GM13976 (cell line): ENCODE results near the gene SLC1A7.

Experiments
- DNase-seq: peaks from one replicate; pipeline ENCODE4 v3.0.0; 2012; ENCODE audit warnings: low spot score
- in situ Hi-C: fragments of 300-500 bp; cut with MboI; formaldehyde crosslinking; loops from one replicate; pipeline ENCODE4 v1.12.0; 2022; ENCODE audit warnings: low sequenced_read_pairs, mixed read lengths, inconsistent platforms; ENCODE audit not compliant: unreplicated experiment
- TF ChIP-seq, protein P1 (sequence below): IDR thresholded peaks from 2 replicates; pipeline ENCODE4 v1.5.1; 2012; ENCODE audit warnings: borderline replicate concordance, mild to moderate bottlenecking; ENCODE audit not compliant: insufficient read depth; ENCODE audit errors: extremely low read depth, missing control alignments, control extremely low read depth

Gene SLC1A7

DNA sequence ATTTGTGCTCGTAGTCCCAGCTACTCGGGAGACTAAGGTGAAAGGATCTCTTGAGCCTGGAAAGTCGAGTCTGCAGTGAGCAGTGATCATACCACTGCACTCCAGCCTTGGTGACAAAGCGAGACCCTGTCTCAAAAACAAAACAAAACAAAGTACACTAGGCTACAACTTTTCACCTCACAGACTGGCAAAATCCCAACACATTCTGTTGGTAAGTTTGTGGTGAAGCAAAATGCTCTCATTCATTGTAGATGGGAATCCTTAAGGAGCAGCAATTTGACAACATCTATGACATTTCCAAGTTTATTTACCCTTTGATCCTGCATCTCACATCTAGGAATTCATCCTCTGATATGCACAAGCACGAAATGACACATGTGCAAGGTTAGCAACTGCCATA lies 20.2 kb upstream of the SLC1A7 start:
- TF ChIP-seq, protein P1, sequence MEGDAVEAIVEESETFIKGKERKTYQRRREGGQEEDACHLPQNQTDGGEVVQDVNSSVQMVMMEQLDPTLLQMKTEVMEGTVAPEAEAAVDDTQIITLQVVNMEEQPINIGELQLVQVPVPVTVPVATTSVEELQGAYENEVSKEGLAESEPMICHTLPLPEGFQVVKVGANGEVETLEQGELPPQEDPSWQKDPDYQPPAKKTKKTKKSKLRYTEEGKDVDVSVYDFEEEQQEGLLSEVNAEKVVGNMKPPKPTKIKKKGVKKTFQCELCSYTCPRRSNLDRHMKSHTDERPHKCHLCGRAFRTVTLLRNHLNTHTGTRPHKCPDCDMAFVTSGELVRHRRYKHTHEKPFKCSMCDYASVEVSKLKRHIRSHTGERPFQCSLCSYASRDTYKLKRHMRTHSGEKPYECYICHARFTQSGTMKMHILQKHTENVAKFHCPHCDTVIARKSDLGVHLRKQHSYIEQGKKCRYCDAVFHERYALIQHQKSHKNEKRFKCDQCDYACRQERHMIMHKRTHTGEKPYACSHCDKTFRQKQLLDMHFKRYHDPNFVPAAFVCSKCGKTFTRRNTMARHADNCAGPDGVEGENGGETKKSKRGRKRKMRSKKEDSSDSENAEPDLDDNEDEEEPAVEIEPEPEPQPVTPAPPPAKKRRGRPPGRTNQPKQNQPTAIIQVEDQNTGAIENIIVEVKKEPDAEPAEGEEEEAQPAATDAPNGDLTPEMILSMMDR: no peak
- DNase-seq: no peak
- in situ Hi-C loops: no loop called here

DNA sequence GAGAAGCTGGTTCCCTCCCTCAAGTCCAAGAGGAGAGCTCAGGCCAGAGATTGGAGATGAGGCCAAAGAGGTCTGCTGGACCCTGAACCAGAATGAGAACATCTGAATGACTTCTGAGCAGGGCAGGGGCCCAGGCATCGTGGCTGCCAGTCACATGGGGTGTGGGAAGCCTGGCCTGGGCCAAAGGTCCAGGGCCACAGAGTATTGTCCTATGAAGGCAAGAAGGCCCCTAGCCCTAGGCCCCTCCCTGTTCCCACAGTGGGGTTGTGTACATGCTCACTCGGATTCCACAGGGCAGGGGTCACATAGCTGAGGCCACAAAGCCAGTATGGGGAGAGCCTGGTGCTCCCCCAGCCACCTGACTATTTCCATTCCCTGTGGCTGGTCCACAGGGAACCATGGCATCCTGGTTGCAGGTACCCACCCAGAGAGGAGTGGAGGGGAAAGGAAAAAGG lies 18.5 kb upstream of the SLC1A7 start:
- TF ChIP-seq, protein P1: no peak
- no peak for DNase-seq
- in situ Hi-C loops: no loop called here

DNA sequence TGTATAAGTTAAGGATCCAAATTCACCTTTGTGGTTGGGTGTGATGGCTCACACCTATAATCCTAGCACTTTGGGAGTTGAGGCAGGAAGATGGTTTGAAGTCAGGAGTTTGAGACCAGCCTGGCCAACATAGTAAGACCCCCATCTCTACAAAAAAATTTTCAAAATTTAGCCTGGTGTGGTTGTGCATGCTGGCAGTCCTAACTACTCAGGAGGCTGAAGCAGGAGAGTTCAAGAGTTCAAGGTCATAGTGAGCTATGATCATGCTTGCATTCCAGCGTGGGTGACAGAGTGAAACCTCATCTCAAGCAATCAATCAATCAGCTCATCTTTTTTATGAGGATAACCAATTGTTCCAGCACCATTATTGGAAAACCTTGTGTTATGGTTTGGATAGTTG lies 16.5 kb upstream of the SLC1A7 start:
- in situ Hi-C loops: no loop called here
- TF ChIP-seq, protein P1: no peak
- no peak for DNase-seq

DNA sequence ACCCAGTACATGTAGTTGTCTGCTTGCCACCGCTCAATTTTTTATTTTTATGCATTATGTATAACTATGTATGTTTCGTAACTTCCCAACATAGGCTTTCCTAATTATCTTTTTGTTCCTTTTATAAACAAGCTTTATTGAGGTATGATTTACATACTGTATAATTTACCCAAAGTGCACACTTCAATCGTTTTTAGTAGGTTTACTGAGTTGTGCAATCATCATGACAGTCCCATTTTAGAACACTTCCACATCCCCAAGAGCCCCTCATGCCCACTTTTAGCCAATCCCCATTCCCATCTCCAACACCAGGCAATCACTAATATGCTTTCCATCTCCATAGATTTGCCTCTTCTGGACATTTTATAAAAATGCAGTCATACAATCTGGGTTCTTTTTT lies 14.3 kb upstream of the SLC1A7 start:
- in situ Hi-C loops: no loop called here
- no peak for DNase-seq
- TF ChIP-seq, protein P1: no peak

DNA sequence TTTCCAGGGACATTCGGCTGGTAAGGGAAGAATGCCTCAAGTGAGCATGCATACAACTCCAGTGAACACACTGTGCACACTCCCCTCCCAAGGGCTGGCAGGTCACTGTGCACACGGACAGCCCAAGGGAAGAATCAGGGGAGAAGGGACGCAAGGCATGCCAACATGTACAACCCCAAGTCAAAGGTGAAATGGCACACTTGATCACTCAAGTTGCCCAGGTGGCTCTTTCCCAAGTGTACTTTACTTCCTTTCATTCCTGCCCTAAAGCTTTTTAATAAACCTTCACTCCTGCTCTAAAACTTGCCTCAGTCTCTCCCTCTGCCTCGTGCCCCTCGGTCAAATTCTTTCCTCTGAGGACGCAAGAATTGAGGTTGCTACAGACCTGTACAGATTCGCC lies 13.5 kb upstream of the SLC1A7 start:
- TF ChIP-seq, protein P1: no peak
- in situ Hi-C loops: no loop called here
- no peak for DNase-seq

DNA sequence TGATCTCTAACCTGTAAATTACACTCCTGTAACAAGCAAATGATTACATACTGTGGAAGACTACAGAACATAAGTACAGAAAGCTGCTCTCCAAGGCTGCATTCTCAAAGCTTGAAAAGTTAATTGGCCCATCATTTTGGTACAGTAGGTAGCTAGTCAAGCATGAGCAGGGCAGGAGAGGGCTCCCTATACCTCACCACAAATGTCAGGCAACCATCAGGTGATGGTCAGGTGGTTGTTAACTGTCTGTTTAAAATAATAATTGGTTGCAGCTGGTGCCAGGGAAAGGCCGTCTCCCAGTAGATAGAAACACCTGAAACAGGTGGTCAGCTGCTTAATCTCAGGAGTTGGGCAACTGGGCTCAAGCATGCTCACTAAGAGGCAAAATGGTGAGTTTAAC lies 13.1 kb upstream of the SLC1A7 start:
- no peak for DNase-seq
- in situ Hi-C loops: no loop called here
- TF ChIP-seq, protein P1: no peak
